Endothelial cell of umbilical vein (primary cell): ENCODE results near the gene DNAJB1. TPM values are rescaled to one million over a fixed set of nuclear protein-coding genes. Genes with fewer than 3 reads are reported as not detected.
A peak's percentile ranks its signal among the peaks of the same experiment; 100 is the strongest.

Experiments used
- BruUV-seq: library from RNA; stranded (reverse); fragments of 400-500 nt; replicated peaks from 2 replicates; lab custom pipeline; 2021; lab: Mats Ljungman, UMichigan
- CTCF ChIA-PET: fragments of 300-600, 350-600 bp; sonication (Branson Sonifier 250); formaldehyde crosslinking; loops from one replicate; lab custom pipeline; 2021; ENCODE audit warnings: antibody characterized with exemption, inconsistent platforms; lab: Charles Lee
- POLR2A ChIA-PET: fragments of 300-600, 350-600 bp; sonication (Branson Sonifier 250); formaldehyde crosslinking; loops from one replicate; lab custom pipeline; 2021; ENCODE audit warnings: antibody characterized with exemption, inconsistent platforms; lab: Charles Lee
- DNase-seq: peaks from one replicate; pipeline ENCODE4 v3.0.0-alpha.2; 2011; ENCODE audit warnings: low read depth, low spot score
- FAIRE-seq: peaks from 2 replicates; lab custom pipeline; 2011; peaks lifted over from hg19 to GRCh38; lab: Jason Lieb, UNC
- H2AFZ ChIP-seq: 2 replicates; pipeline ENCODE4 v1.6.0; 2012; ENCODE audit warnings: low read depth, low read length, control low read depth, inconsistent platforms
- H3K27ac ChIP-seq: 2 replicates; pipeline ENCODE4 v1.5.1; 2011; ENCODE audit warnings: low read depth, mild to moderate bottlenecking, control low read depth, low read length, moderate library complexity; ENCODE audit not compliant: insufficient read depth
- H3K27me3 ChIP-seq, 2 experiments: 2 replicates each; pipeline versions ENCODE4 v1.6.0 to v1.6.1; 2011; ENCODE audit warnings: low read length in 2 of 2, mixed read lengths in 1 of 2; ENCODE audit not compliant: control insufficient read depth in 2 of 2, insufficient read depth in 2 of 2
- H3K36me3 ChIP-seq, 2 experiments: 2 replicates in 1 of 2; 3 replicates in 1 of 2; pipeline ENCODE4 v1.5.1; 2011; ENCODE audit warnings: low read length in 2 of 2, mild to moderate bottlenecking in 1 of 2, moderate library complexity in 1 of 2; ENCODE audit not compliant: control insufficient read depth in 2 of 2, insufficient read depth in 2 of 2; ENCODE audit errors: extremely low read depth in 1 of 2
- H3K4me1 ChIP-seq: 3 replicates; pipeline ENCODE4 v1.5.1; 2011; ENCODE audit warnings: mild to moderate bottlenecking, low read length; ENCODE audit not compliant: control insufficient read depth, insufficient read depth; ENCODE audit errors: extremely low read depth
- H3K4me2 ChIP-seq: 2 replicates; pipeline ENCODE4 v1.6.1; 2011; ENCODE audit warnings: low read length, control low read depth, mixed read lengths; ENCODE audit not compliant: insufficient read depth
- H3K4me3 ChIP-seq, 3 experiments: fragments of 200-600 bp in 1 of 3; sonication (generic), shearing (Covaris generic) in 1 of 3; replicated peaks in 1 of 3; 2 replicates each; pipeline ENCODE4 v1.5.1; 2011 to 2016; ENCODE audit warnings: control low read depth in 3 of 3, low read length in 3 of 3, mild to moderate bottlenecking in 2 of 3, inconsistent platforms in 1 of 3, low read depth in 1 of 3, moderate library complexity in 1 of 3; ENCODE audit not compliant: insufficient read depth in 1 of 3
- H3K79me2 ChIP-seq: 2 replicates; pipeline ENCODE4 v1.6.0; 2012; ENCODE audit warnings: low read length, inconsistent platforms; ENCODE audit not compliant: control insufficient read depth, insufficient read depth
- H3K9ac ChIP-seq: replicated peaks from 2 replicates; pipeline ENCODE3; 2011; ENCODE audit warnings: low read length, control low read depth; ENCODE audit not compliant: insufficient read depth; ENCODE audit errors: extremely low read depth
- H3K9me1 ChIP-seq: replicated peaks from 3 replicates; pipeline ENCODE4 v1.6.0; 2011; ENCODE audit warnings: mild to moderate bottlenecking, low read length; ENCODE audit not compliant: control insufficient read depth, insufficient read depth; ENCODE audit errors: extremely low read depth
- H3K9me3 ChIP-seq: replicated peaks from 2 replicates; pipeline ENCODE4 v1.5.1; 2012; ENCODE audit warnings: low read length, inconsistent platforms; ENCODE audit not compliant: control insufficient read depth, insufficient read depth
- H4K20me1 ChIP-seq: replicated peaks from 2 replicates; pipeline ENCODE3; 2011; ENCODE audit warnings: mild to moderate bottlenecking, low read length; ENCODE audit not compliant: control insufficient read depth, insufficient read depth; ENCODE audit errors: extremely low read depth
- CTCF ChIP-seq, 2 donors: IDR thresholded peaks; 1 replicate in 1 of 2; 2 replicates in 1 of 2; pipeline ENCODE4 v1.5.1; 2011; ENCODE audit warnings: low read length in 2 of 2, mild to moderate bottlenecking in 2 of 2, moderate library complexity in 2 of 2, control low read depth in 1 of 2, inconsistent platforms in 1 of 2, low read depth in 1 of 2; ENCODE audit not compliant: insufficient read depth in 1 of 2; ENCODE audit errors: extremely low read depth in 1 of 2
- FOS ChIP-seq: IDR thresholded peaks from 2 replicates; pipeline ENCODE4 v1.6.1; 2011; ENCODE audit warnings: mild to moderate bottlenecking, low read length, moderate library complexity, borderline replicate concordance; ENCODE audit not compliant: insufficient read depth
- POLR2A ChIP-seq: IDR thresholded peaks from 2 replicates; pipeline ENCODE4 v1.6.1; 2012; ENCODE audit warnings: low read depth, mild to moderate bottlenecking, control low read depth, low read length
- POLR2AphosphoS5 ChIP-seq: IDR thresholded peaks from 2 replicates; pipeline ENCODE4 v1.6.1; 2012; ENCODE audit warnings: low read depth, mild to moderate bottlenecking, control low read depth, low read length, moderate library complexity; ENCODE audit not compliant: insufficient read depth
- dilution Hi-C: fragments of 300-500 bp; cut with MboI; formaldehyde crosslinking; loops from one replicate; pipeline ENCODE4 v1.15.0; 2019; ENCODE audit warnings: low sequenced_read_pairs; ENCODE audit not compliant: extremely low pct_ligation_motif_present
- intact Hi-C: fragments of 100-400 bp; cut with micrococcal nuclease; formaldehyde crosslinking; loops from one replicate; pipeline ENCODE4 v1.10.0; 2022
- polyA plus RNA-seq, 4 experiments: library from polyadenylated mRNA; depleted of rRNA in 3 of 4; stranded (reverse) in 3 of 4; unstranded in 1 of 4; fragments of >200 nt; gene quantifications; 2 replicates each; pipeline versions ENCODE4 v1.2.1 to v1.2.3, GENCODE V29; 2011 to 2012; ENCODE audit warnings: missing spikeins in 1 of 4
- total RNA-seq: library from RNA; stranded (reverse); gene quantifications from 2 replicates; pipeline ENCODE4 v1.2.3, GENCODE V29; 2021
- TF ChIP-seq, protein P1 (sequence below): IDR thresholded peaks from 2 replicates; pipeline ENCODE4 v1.6.1; 2011; ENCODE audit not compliant: insufficient read depth, insufficient read length

The DNAJB1 gene
- total and polyA plus RNA-seq, 2 donors (not counting 3 experiments of a cell fraction or from before 2014, with no cell fraction given) = 58.6 to 59.8 TPM

DNA sequence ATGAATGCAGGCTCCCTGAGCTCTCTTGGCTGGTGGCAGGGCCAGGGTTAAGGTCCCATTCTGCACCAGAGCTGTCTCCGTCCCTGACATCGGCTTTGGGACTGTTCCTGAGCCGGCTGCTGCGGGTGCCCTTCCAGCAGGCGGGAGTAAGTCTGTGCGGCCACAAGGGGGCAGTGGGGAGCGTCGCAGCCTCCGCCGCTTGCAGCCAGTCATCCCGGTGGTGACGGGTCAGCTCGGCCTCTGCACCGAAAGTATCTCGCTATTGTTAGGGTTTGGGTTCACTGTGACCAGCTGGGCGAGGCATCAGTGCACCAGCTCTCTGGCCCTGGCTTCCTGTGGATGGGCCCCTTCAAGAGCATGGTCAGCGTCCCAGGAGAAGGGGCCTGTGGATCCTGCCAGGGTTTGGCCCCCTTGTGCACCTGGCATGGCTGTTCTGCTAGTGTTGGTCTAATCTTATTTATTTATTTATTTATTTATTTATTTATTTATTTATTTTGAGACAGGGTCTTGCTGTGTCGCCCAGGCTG lies 38.5 kb upstream of the DNAJB1 start:
- no peaks in the 10 kb centered on the region for H3K9me3 ChIP-seq
- POLR2A ChIA-PET = interaction anchor here (1.3 kb wide), 1 partner anchor 38 kb away, joined by 3 read pairs; the partner anchor contains the start of gene DNAJB1
- DNase-seq = peak; percentile 79
- no peaks in the 10 kb centered on the region for H3K36me3 ChIP-seq
- no peak overlapping the region for H3K27ac ChIP-seq
- intact Hi-C loops = loop anchor here (1.0 kb wide), 3 partner anchors 19 to 130 kb away; no protein-coding TSS in a partner anchor
- peaks cover 2% of the 10 kb centered on the region for H3K79me2 ChIP-seq
- TF ChIP-seq, protein P1, sequence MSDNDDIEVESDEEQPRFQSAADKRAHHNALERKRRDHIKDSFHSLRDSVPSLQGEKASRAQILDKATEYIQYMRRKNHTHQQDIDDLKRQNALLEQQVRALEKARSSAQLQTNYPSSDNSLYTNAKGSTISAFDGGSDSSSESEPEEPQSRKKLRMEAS = no peak
- TF ChIP-seq POLR2AphosphoS5 (peak; percentile 39), CTCF (IDR thresholded peaks at IDR 0.05; ENCODE audit: extremely low read depth in 1 of 2, insufficient read depth in 1 of 2, low read depth in 1 of 2, low read length in 2 of 2) (peak; percentile 98 to 99), POLR2A (no peak), FOS (no peak)
- no peaks in the 10 kb centered on the region for H3K9me1 ChIP-seq
- no TSS peak for BruUV-seq
- no peak overlapping the region for H3K9ac ChIP-seq
- no peaks in the 10 kb centered on the region for H4K20me1 ChIP-seq
- H3K4me3 ChIP-seq = no peak overlapping the region
- peak overlapping the region; percentile 62 for H2AFZ ChIP-seq
- peak; percentile 75 for FAIRE-seq
- H3K27me3 ChIP-seq = no peaks in the 10 kb centered on the region
- H3K4me1 ChIP-seq = peaks cover 6% of the 10 kb centered on the region
- peak overlapping the region; percentile 20 for H3K4me2 ChIP-seq
- CTCF ChIA-PET = interaction anchor here (0.7 to 2.5 kb wide), 14 partner anchors 9 to 133 kb away, joined by 3 to 19 read pairs (median 6); partner anchors contain the start of genes DNAJB1, NDUFB7 and ZNF333
- dilution Hi-C loops = no loop called here
